ENCODE measurements around the gene RGS16.
A peak's percentile ranks its signal among the peaks of the same experiment; 100 is the strongest.

The RGS16 gene

DNA sequence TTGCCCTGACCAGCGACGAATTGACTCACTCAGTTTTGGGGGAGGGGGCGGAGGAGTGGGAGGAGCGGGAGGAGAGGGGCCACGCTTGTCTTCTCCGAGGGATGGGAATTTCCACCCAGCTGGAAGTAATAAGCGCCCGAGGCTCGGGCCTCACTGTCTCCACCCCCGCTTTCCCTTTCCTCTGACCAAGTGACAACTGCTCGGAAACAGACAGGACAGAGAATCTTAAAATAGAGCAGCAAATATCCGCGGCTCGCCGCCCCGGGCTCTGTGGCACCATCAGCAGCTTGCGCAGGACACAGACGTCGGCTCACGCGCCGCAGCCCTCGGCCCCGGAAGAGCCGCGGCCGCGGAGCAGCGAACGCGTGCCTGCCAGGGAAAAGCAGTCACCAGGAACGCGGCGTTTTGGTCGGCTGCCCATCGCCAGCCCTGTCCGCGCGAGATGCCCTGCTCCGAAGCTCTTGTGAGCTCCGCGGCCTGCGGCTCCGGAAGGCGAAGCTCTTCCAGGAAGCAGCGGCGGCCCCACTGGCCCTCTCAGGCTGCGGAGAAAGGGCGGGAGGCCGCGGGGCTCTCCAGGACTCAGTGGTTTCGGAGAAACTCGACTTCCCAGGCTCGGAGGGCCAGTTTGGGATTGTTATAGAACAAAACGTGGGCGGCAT, 10.7 kb upstream of the RGS16 start:
- no peaks in the 10 kb centered on the region for H3K9me3 Mint-ChIP-seq
- H3K27me3 Mint-ChIP-seq, result peaks cover 75% of the 10 kb centered on the region
- DNase-seq (ENCODE audit: low spot score in 2 of 2) (no peak), ATAC-seq (replicated peaks; ENCODE audit: extremely low read depth, poor library complexity, severe bottlenecking) (no peak)
- H3K4me3 Mint-ChIP-seq, result peak overlapping the region; percentile 60
- H3K27ac Mint-ChIP-seq (ENCODE audit: low read depth), result peak overlapping the region; percentile 94
- H3K4me1 Mint-ChIP-seq, result peaks cover 33% of the 10 kb centered on the region
- peaks cover 11% of the 10 kb centered on the region for H3K36me3 Mint-ChIP-seq (ENCODE audit: insufficient read depth)

DNA sequence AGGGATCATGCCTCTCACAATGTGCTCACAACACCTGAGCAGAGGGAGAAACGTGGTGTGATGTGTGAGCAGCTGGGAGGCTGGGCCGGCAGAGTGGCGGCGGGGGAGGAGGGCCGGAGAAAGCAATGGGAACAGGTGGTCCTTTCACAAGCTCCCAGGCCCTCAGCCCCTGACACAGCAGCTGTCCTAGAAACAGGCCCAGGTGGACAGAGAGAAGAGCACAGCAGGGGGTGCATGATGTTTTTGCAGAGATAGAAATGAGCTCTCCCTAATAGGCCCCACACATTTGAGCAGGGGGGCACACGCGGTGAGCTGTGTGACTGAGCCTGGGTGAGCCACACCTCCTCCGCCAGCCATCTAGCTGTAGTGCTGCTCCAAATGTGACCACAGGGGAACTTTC, 7.6 kb upstream of the RGS16 start:
- Mint-ChIP-seq H3K27ac (ENCODE audit: low read depth) (no peak overlapping the region), H3K27me3 (peaks cover 75% of the 10 kb centered on the region), H3K36me3 (ENCODE audit: insufficient read depth) (peaks cover 11% of the 10 kb centered on the region), H3K4me3 (no peak overlapping the region), H3K9me3 (no peaks in the 10 kb centered on the region), H3K4me1 (peaks cover 27% of the 10 kb centered on the region)
- DNase-seq (ENCODE audit: low spot score in 2 of 2) (no peak), ATAC-seq (replicated peaks; ENCODE audit: extremely low read depth, poor library complexity, severe bottlenecking) (no peak)

DNA sequence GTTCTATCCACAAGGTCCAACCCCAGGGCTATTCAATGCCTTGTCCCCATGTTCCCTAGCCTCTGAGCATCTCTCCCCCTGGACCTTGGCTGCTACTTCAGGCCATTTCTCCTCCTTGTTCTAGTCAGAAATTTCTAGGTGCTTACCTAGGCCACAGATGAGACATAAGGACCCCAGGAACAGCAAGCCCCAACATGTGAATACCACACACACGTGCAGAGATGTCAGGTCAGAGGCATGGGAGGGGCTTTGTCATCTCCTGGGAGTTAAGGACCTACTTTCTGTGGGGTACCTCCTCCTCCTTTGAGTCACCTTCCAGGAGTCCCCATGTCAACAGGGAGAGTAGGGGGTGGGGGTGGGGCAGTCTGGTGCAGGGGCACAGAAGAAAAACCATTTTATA, 7.1 kb upstream of the RGS16 start:
- H3K4me1 Mint-ChIP-seq, result peaks cover 22% of the 10 kb centered on the region

DNA sequence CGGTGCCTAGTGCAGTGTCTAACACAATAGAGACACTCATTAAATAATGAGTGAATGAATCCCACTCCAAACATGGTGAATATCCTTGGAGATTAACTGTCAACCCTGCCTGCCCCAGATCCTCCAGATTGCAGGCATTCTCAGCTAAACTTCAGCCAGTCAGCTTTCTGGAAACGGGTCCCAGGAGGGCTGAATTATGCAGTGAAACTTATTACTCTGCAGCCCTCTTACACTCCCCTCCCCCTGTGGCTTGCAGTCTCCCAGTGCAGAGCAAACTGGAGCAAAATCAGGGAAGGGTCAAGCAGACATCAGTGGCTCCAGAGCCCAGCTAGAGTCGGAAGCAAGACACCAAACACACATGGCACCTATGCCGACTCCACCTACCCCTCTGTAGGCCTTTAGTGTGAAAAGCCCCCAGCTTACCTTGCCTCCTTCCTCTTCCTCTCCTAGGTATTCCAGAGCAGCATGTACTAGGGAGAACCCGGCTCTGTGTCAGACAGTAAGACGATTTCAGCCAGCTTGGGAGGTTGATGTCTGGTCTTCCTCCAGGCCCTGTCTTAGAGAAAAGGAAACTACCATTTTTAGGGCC, 6.5 kb upstream of the RGS16 start:
- no peaks in the 10 kb centered on the region for H3K9me3 Mint-ChIP-seq
- H3K4me1 Mint-ChIP-seq, result peaks cover 16% of the 10 kb centered on the region
- ATAC-seq (replicated peaks; ENCODE audit: extremely low read depth, poor library complexity, severe bottlenecking), result no peak
- no peak overlapping the region for H3K27ac Mint-ChIP-seq (ENCODE audit: low read depth)
- peaks cover 3% of the 10 kb centered on the region for H3K36me3 Mint-ChIP-seq (ENCODE audit: insufficient read depth)
- H3K4me3 Mint-ChIP-seq, result no peak overlapping the region
- no peak for DNase-seq (ENCODE audit: low spot score in 2 of 2)
- peaks cover 75% of the 10 kb centered on the region for H3K27me3 Mint-ChIP-seq

More for the DNA sequence above, 7.1 kb upstream of the RGS16 start:
- no peak overlapping the region for H3K4me3 Mint-ChIP-seq
- peaks cover 9% of the 10 kb centered on the region for H3K36me3 Mint-ChIP-seq (ENCODE audit: insufficient read depth)
- ATAC-seq (replicated peaks; ENCODE audit: extremely low read depth, poor library complexity, severe bottlenecking) (no peak), DNase-seq (ENCODE audit: low spot score in 2 of 2) (no peak)
- H3K27ac Mint-ChIP-seq (ENCODE audit: low read depth), result no peak overlapping the region
- peaks cover 75% of the 10 kb centered on the region for H3K27me3 Mint-ChIP-seq
- H3K9me3 Mint-ChIP-seq, result no peaks in the 10 kb centered on the region

DNA sequence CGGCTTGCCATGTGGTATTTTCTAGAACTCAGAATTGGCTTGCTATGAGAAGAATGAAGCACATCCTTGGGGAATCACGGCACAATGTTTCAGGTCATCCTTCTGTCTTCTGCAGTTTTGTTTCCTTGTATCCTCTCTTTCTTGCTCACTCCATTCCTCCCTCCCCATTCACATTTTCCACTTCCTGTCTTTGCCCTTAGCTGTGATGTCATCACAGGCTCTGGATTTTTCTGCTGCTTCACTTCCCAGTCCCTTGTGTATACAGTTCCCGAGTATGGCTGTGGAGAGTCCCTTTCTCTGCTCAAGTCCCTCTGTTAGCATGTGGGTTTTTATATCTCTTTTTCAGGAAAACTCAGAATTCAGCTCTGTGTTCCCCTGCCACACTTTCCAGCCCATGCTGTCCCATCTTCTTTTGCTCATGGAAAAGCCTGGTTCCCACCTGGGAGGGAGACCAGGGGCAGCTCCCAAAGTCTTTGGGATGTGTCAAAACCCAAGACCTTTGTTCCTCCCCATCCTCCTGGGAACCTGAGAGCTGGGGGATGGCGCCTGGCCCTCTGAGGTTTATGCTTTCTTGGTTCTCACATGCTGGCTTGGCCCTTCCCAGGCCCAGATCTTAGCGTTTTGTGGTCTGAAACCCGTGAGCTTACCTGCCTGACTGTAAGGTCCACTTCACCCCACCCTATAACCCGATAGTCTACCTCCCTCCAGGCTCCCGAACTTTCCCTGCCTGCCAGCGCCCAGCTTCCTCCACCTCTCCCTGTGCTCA, 4.8 kb upstream of the RGS16 start:
- no peaks in the 10 kb centered on the region for H3K9me3 Mint-ChIP-seq
- peaks cover 4% of the 10 kb centered on the region for H3K4me1 Mint-ChIP-seq

DNA sequence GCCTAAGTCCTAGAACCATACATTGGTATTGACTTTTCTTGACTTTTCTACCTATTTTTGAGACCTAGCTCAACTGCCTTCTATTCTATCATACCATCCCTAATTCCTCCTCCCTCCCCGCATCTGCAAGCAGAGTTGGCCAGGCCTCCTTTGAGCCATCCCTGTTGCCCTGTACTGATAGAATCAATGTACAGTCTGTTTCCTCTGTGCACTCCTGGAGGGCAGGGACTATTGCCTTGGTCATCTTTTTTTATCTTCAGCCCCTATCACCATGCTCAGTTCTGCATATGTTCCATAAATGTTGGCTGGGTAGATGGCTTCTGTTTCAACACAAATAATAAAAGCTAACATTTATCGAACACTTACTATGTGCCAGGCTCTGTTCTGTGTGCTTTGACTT, 4.0 kb upstream of the RGS16 start:
- ATAC-seq (replicated peaks; ENCODE audit: extremely low read depth, poor library complexity, severe bottlenecking) (no peak), DNase-seq (ENCODE audit: low spot score in 2 of 2) (no peak)
- Mint-ChIP-seq H3K4me3 (no peak overlapping the region), H3K27me3 (peaks cover 62% of the 10 kb centered on the region), H3K9me3 (no peaks in the 10 kb centered on the region), H3K36me3 (ENCODE audit: insufficient read depth) (peaks cover 5% of the 10 kb centered on the region), H3K4me1 (no peaks in the 10 kb centered on the region), H3K27ac (ENCODE audit: low read depth) (no peak overlapping the region)

More for the DNA sequence above, 4.8 kb upstream of the RGS16 start:
- Mint-ChIP-seq H3K27me3 (peaks cover 70% of the 10 kb centered on the region), H3K4me3 (no peak overlapping the region), H3K27ac (ENCODE audit: low read depth) (no peak overlapping the region), H3K36me3 (ENCODE audit: insufficient read depth) (peaks cover 5% of the 10 kb centered on the region)
- no peak for DNase-seq (ENCODE audit: low spot score in 2 of 2)
- no peak for ATAC-seq (replicated peaks; ENCODE audit: extremely low read depth, poor library complexity, severe bottlenecking)

DNA sequence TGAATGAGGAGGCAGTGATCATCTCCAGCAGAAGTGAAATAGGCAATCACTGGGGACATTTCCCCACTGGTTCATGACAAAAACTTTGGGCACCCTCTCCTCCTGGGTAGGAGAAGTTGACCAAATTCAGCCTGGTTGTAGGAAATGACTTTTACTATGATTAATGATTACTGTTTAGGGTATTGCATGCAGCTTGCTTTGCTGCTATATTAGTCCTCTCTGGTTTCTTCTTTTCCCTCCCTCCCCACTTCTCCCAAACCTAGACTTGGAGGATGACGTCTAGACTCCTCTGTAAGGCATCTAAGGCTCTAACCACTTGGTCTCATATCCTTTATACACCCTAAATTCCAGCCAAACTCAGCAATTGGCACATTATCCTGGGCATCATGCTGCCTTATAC, 3.4 kb upstream of the RGS16 start:
- ATAC-seq (replicated peaks; ENCODE audit: extremely low read depth, poor library complexity, severe bottlenecking) (no peak), DNase-seq (ENCODE audit: low spot score in 2 of 2) (no peak)
- Mint-ChIP-seq H3K27me3 (peaks cover 56% of the 10 kb centered on the region), H3K4me3 (no peak overlapping the region), H3K27ac (ENCODE audit: low read depth) (no peak overlapping the region), H3K9me3 (no peaks in the 10 kb centered on the region), H3K4me1 (no peaks in the 10 kb centered on the region), H3K36me3 (ENCODE audit: insufficient read depth) (peaks cover 5% of the 10 kb centered on the region)

DNA sequence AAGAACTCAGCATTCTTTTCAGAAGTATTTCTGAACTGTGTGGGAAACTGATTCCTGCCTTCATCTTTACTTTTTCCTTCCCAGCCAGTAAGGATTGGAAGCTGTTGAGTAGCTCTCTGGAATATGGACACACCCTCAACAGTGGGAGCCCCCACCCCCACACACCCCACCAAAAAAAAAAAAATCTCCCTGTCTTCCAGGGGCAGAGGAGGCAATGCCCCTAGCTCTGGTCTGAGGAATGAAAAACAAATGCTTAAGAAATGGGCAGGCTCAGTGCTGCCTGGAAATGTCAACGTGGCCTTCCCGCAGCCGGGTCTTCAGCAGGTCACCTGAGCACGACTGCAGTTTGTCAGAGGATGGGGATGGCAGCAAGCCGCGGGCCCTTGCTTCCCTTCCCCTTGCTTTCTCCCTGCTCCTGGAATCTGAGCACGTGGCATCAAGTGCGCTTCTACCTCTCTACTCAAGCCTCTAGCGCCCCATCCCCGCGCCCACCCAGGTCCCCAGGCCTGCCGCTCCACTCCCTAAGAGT, 479 bp downstream of the RGS16 start:
- Mint-ChIP-seq H3K4me3 (peak overlapping the region; percentile 71), H3K36me3 (ENCODE audit: insufficient read depth) (peaks cover 3% of the 10 kb centered on the region), H3K9me3 (no peaks in the 10 kb centered on the region), H3K27ac (ENCODE audit: low read depth) (peak overlapping the region; percentile 52), H3K4me1 (no peaks in the 10 kb centered on the region), H3K27me3 (peaks cover 22% of the 10 kb centered on the region)
- DNase-seq (ENCODE audit: low spot score in 2 of 2), result no peak
- no peak for ATAC-seq (replicated peaks; ENCODE audit: extremely low read depth, poor library complexity, severe bottlenecking)

DNA sequence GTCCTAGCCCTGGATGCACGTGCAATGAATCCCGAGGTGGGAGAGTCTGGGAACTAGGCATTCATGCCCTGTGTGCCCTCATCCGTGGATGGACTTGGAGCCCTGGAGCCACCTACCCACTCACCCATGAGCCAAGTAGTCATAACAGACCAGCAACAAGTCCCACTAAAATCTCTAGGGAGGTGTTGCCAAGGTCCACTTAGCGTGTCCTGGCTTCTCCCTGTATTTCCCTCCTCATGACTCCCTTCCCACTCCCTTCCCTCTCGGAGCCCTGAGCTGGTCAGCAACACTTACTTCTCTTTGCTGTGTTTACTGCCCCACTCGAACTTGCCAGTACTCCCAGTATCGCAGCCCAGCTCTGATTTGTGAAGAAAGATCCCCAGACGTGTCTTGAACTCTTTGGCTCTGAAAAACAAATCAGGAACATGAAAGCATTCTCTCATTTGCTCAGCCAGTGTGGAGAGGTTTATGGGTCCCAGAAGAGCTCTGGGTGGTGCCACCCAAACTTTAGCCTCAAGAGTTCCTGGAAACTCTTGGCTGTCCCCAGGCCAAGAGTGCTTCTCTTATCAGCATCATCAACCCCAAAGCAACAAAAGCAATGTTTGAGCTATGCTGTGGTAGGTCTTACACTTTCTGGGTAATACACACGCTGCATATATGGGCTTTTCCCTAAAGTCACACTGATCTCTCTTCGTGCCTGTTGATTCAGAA, 1.1 kb downstream of the RGS16 start:
- peak overlapping the region; percentile 52 for H3K27ac Mint-ChIP-seq (ENCODE audit: low read depth)
- H3K36me3 Mint-ChIP-seq (ENCODE audit: insufficient read depth), result peaks cover 3% of the 10 kb centered on the region
- DNase-seq (ENCODE audit: low spot score in 2 of 2), result no peak
- H3K4me1 Mint-ChIP-seq, result no peaks in the 10 kb centered on the region
- H3K4me3 Mint-ChIP-seq, result peak overlapping the region; percentile 71
- H3K27me3 Mint-ChIP-seq, result peaks cover 16% of the 10 kb centered on the region
- peak; percentile 41 for ATAC-seq (replicated peaks; ENCODE audit: extremely low read depth, poor library complexity, severe bottlenecking)
- no peaks in the 10 kb centered on the region for H3K9me3 Mint-ChIP-seq

DNA sequence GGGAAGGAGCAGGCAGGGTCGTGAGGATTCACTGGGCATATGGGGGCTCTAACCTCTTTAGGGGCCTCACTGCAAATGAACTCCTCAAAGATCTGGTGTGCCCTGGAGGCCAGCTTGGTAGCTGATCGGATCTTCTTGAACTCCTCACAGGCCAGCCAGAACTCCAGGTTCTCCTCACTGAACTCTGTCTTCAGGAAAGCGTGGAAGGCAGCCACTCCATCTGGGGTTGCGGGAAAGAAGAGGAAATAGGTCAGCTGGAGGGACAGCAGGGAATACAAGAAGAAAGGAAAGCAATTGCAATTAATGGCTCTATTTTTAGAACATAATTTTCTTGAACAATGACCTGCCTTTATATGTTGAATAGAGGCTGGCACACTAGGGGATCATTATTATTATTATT, 2.3 kb downstream of the RGS16 start:
- Mint-ChIP-seq H3K36me3 (ENCODE audit: insufficient read depth) (peaks cover 3% of the 10 kb centered on the region), H3K27me3 (peaks cover 5% of the 10 kb centered on the region), H3K27ac (ENCODE audit: low read depth) (no peak overlapping the region), H3K9me3 (no peaks in the 10 kb centered on the region), H3K4me3 (no peak overlapping the region), H3K4me1 (no peaks in the 10 kb centered on the region)
- no peak for ATAC-seq (replicated peaks; ENCODE audit: extremely low read depth, poor library complexity, severe bottlenecking)
- no peak for DNase-seq (ENCODE audit: low spot score in 2 of 2)

DNA sequence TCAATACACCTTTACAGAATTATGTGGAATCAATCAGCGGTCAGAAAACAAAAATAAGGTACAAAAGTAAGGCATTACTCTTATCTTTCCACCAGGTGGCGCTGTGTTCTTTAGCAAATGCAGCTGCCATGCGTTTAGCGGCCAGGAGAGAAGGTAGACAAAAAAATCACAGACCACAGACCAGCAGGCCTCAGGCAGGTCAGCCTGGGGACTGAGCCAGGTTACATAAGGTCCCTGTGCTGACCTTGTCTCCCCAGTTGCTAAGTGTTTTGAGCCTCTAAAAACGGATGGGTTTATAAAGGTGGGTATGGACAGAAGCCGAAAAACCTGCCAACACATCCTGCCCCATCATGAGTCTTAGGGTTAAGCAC, 2.8 kb downstream of the RGS16 start:
- no peak overlapping the region for H3K4me3 Mint-ChIP-seq
- peaks cover 4% of the 10 kb centered on the region for H3K27me3 Mint-ChIP-seq
- ATAC-seq (replicated peaks; ENCODE audit: extremely low read depth, poor library complexity, severe bottlenecking) (no peak), DNase-seq (ENCODE audit: low spot score in 2 of 2) (peak; percentile 38 to 53)
- no peaks in the 10 kb centered on the region for H3K4me1 Mint-ChIP-seq
- H3K9me3 Mint-ChIP-seq, result no peaks in the 10 kb centered on the region
- peaks cover 3% of the 10 kb centered on the region for H3K36me3 Mint-ChIP-seq (ENCODE audit: insufficient read depth)
- no peak overlapping the region for H3K27ac Mint-ChIP-seq (ENCODE audit: low read depth)

DNA sequence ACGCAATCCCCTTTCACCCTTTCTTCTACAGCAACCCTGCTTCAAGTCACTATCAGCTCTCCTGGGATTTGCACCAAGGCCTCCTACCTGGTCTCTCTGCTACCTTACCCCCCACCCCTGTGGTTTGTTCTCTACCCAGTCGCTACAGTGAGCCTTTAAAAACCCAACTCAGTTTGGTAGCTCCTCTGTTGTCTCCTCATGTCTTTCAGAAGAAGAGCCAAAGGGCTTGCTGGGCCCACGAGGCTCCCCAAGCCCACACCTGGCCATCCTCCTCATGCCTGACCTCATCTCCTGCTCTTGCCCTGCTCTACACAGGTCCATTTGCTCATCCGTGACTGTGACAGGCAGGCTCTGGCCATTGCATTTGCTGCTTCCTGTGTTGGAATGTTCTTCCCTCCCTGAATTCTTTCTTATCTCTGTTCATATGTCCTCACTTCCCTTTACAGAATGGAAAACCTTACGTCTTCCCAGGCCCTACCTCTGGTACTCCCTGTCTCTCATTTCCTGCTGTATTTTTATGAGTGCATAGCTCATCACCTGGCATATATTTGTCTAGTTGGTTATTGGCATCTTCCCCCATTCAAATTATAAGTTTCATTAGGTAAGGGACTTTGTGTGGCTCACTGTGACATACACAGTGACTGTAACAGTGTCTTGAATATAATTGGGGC, 3.3 kb downstream of the RGS16 start:
- ATAC-seq (replicated peaks; ENCODE audit: extremely low read depth, poor library complexity, severe bottlenecking) (no peak), DNase-seq (ENCODE audit: low spot score in 2 of 2) (no peak)
- Mint-ChIP-seq H3K36me3 (ENCODE audit: insufficient read depth) (peaks cover 3% of the 10 kb centered on the region), H3K27ac (ENCODE audit: low read depth) (no peak overlapping the region), H3K4me3 (no peak overlapping the region), H3K4me1 (no peaks in the 10 kb centered on the region), H3K27me3 (peaks cover 9% of the 10 kb centered on the region), H3K9me3 (no peaks in the 10 kb centered on the region)
